Kidney (tissue), 14 donors: ENCODE measurements around the gene SMIM35. TPM values are rescaled to one million over a fixed set of nuclear protein-coding genes. Genes with fewer than 3 reads are reported as not detected.

Experiments
- DNase-seq, 5 donors: peaks; one replicate each; pipeline ENCODE4 v3.0.0-alpha.2; 2013 to 2020
- FAIRE-seq: peaks from 2 replicates; lab custom pipeline; 2012; peaks lifted over from hg19 to GRCh38; lab: Jason Lieb, UNC
- H3K27ac ChIP-seq, 2 donors: one replicate each; pipeline ENCODE4 v1.7.0; 2013; ENCODE audit warnings: low read depth in 2 of 2, low read length in 2 of 2, inconsistent platforms in 1 of 2
- H3K27me3 ChIP-seq: one replicate; pipeline ENCODE4 v1.7.1; 2013; ENCODE audit warnings: low read length, inconsistent platforms; ENCODE audit not compliant: control insufficient read depth, insufficient read depth
- H3K36me3 ChIP-seq, 3 donors: one replicate each; pipeline versions ENCODE4 v1.7.0 to v1.7.1; 2013; ENCODE audit warnings: low read length in 3 of 3, control low read depth in 1 of 3, inconsistent platforms in 1 of 3; ENCODE audit not compliant: insufficient read depth in 3 of 3, control insufficient read depth in 2 of 3
- H3K4me1 ChIP-seq, 3 donors: one replicate each; pipeline versions ENCODE4 v1.7.0 to v1.7.1; 2013; ENCODE audit warnings: low read length in 3 of 3, inconsistent platforms in 1 of 3, low read depth in 1 of 3; ENCODE audit not compliant: control insufficient read depth in 2 of 3, insufficient read depth in 2 of 3
- H3K4me3 ChIP-seq, 3 donors: one replicate each; pipeline versions ENCODE4 v1.7.0 to v1.8.1; 2013; ENCODE audit warnings: low read length in 3 of 3, control low read depth in 1 of 3, inconsistent platforms in 1 of 3
- H3K9ac ChIP-seq, 3 donors: one replicate each; pipeline versions ENCODE4 v1.7.0 to v1.7.1; 2013; ENCODE audit warnings: low read length in 3 of 3, control low read depth in 1 of 3, inconsistent platforms in 1 of 3
- H3K9me3 ChIP-seq, 3 donors: one replicate each; pipeline versions ENCODE4 v1.7.0 to v1.7.1; 2013; ENCODE audit warnings: low read length in 3 of 3, control low read depth in 1 of 3, inconsistent platforms in 1 of 3; ENCODE audit not compliant: control insufficient read depth in 2 of 3, insufficient read depth in 1 of 3
- intact Hi-C: fragments of 100-400 bp; cut with DNase I; formaldehyde crosslinking; loops from one replicate; pipeline ENCODE4 v1.11.1; 2022
- polyA plus RNA-seq: library from polyadenylated mRNA; stranded (reverse); fragments of 350-450 nt; fragmentation: Illumina TruSeq; extraction: RNeasy Lipid Tissue Mini Kit (QIAGEN cat#74804); gene quantifications from one replicate; pipeline ENCODE4 v1.2.3, GENCODE V29; 2014; ENCODE audit warnings: low read depth, low replicate concordance; ENCODE audit not compliant: insufficient read depth
- total RNA-seq: library from RNA; stranded (reverse); fragmentation: NEBNext Ultra II Directional; extraction: Animal tissue kit (Norgen Biotek cat#: 25700); gene quantifications from one replicate; pipeline ENCODE4 v1.2.1, GENCODE V29; 2021
- TF ChIP-seq, protein P1 (sequence below): IDR thresholded peaks from 3 replicates; pipeline ENCODE4 v1.5.1; 2012; ENCODE audit warnings: mild to moderate bottlenecking, moderate library complexity, borderline replicate concordance; ENCODE audit not compliant: insufficient read depth; ENCODE audit errors: extremely low read depth
- donor health status: control.
- donor health status: control.
- donor health status: control.
- donor health status: control.
- donor health status: control.
- donor health status: DM: yes; HTN: yes; CAD: no.
- donor health status: Normal renal cell carcinoma (clear cell type).

The SMIM35 gene
- total and polyA plus RNA-seq, 2 donors from 2014 or later: 0.80 TPM; not detected in 1

DNA sequence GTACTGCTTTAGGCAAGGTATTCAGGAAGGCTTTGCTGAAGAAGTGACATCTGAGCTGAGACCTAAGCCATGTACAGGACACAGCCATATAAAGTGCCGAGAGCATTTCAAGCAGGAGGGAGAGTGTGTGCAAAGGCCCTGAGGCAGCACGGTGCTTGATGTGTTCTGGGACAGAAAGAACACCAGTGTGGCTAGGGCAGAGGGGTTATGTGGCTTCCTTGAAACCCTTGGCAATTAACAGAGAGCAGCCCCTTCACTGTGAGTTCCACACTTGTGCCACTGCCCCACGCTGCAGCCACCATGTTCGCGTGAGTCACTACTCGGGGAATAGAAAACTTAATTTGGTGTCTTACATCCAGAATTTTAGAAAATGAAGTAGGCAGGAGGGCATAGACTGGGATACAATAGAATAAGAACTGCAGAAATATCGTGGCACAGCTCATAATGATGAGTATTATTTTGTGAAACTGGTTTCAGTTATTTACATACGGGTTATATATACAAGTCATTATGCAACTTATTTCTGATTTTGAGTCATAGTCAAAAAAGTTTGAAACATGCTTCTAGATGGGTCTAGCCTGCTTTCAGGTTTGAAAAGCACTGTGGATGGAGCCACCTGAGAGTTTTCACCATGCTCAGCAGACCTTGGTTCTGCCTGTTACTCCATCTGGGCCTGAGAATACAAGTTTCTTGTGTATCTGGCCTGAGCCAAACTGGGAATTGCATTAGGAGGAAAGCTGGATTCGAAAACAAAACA lies 88.8 kb downstream of the SMIM35 start:
- no peak overlapping the region for H3K9ac ChIP-seq
- DNase-seq (no peak), FAIRE-seq (no peak)
- no peak overlapping the region for H3K27ac ChIP-seq
- H3K9me3 ChIP-seq: no peaks in the 10 kb centered on the region
- H3K27me3 ChIP-seq: no peaks in the 10 kb centered on the region
- TF ChIP-seq, protein P1, sequence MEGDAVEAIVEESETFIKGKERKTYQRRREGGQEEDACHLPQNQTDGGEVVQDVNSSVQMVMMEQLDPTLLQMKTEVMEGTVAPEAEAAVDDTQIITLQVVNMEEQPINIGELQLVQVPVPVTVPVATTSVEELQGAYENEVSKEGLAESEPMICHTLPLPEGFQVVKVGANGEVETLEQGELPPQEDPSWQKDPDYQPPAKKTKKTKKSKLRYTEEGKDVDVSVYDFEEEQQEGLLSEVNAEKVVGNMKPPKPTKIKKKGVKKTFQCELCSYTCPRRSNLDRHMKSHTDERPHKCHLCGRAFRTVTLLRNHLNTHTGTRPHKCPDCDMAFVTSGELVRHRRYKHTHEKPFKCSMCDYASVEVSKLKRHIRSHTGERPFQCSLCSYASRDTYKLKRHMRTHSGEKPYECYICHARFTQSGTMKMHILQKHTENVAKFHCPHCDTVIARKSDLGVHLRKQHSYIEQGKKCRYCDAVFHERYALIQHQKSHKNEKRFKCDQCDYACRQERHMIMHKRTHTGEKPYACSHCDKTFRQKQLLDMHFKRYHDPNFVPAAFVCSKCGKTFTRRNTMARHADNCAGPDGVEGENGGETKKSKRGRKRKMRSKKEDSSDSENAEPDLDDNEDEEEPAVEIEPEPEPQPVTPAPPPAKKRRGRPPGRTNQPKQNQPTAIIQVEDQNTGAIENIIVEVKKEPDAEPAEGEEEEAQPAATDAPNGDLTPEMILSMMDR: no peak
- intact Hi-C loops: no loop called here
- peaks cover 0 to 9% (median 4%) of the 10 kb centered on the region in 3 donors for H3K4me1 ChIP-seq
- no peak overlapping the region for H3K4me3 ChIP-seq
- H3K36me3 ChIP-seq: no peaks in the 10 kb centered on the region

DNA sequence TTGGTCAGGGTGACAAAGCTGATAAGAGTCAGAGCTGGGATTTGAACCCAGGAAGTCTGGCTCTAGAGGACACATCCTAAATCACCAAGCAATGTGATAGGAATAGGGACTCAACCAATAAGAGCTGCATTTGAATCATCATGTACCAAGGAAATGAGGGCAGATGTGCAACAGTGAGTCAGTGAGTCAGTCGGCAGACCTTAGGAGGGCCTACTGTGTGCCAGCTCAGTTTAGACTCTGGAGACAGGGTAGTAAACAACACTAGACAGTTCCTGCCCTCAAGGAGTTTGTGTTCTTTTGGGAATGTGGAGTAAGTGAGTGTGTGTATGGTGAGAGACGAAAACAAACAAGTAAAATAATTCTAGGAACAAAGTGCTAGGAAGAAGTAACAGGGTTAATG lies 89.4 kb downstream of the SMIM35 start:
- Histone ChIP-seq H3K36me3 (no peaks in the 10 kb centered on the region), H3K27me3 (no peaks in the 10 kb centered on the region), H3K9me3 (no peaks in the 10 kb centered on the region), H3K27ac (no peak overlapping the region), H3K4me1 (peaks cover 0 to 9% (median 4%) of the 10 kb centered on the region in 3 donors), H3K9ac (no peak overlapping the region), H3K4me3 (no peak overlapping the region)
- FAIRE-seq: no peak
- intact Hi-C loops: no loop called here
- TF ChIP-seq, protein P1: no peak
- DNase-seq: no peak

DNA sequence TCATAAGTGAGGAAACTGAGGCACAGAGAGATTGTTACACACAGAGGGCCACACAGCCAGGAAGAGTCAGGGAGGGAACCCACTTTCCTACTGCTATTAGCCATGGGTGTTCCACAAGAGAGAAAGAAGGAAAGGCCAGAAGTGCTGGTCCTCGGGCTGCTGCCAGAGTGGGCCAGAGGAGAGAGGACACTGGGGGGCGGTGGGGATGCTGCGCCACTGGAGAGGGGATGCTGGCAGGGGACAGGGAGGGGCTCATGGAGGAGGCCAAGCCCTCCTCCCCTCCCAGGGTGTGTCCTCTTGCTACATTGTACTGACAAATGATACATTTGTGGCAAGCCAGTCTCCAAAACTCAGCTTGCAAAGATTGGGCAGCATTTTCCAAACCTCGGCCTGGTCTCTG lies 90.7 kb downstream of the SMIM35 start:
- Histone ChIP-seq H3K9ac (no peak overlapping the region), H3K27ac (no peak overlapping the region), H3K27me3 (no peaks in the 10 kb centered on the region), H3K4me3 (no peak overlapping the region), H3K9me3 (no peaks in the 10 kb centered on the region), H3K36me3 (no peaks in the 10 kb centered on the region), H3K4me1 (peaks cover 0 to 9% (median 4%) of the 10 kb centered on the region in 3 donors)
- FAIRE-seq (no peak), DNase-seq (no peak)
- TF ChIP-seq, protein P1: no peak
- intact Hi-C loops: no loop called here

DNA sequence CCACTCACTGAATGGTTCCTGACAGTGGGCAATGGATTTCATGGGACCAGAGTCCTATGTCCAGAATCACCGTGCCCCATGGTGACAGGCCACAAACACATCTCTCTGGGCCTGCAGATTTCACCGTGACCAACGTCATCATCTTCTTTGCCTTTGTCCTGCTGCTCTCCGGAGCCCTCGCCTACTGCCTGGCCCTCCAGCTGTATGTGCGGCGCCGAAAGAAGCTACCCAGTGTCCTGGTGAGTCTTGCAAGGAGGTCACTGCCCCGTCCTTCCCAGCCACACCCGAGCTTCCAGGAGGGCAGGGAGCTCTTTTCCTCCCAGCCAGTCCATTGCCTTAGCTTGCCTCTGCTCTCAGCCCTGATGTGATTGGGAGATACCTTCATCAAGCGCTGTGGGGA lies 91.3 kb downstream of the SMIM35 start:
- intact Hi-C loops: no loop called here
- TF ChIP-seq, protein P1: no peak
- no peaks in the 10 kb centered on the region for H3K27me3 ChIP-seq
- H3K27ac ChIP-seq: no peak overlapping the region
- no peak for FAIRE-seq
- no peak overlapping the region for H3K4me3 ChIP-seq
- no peak overlapping the region for H3K9ac ChIP-seq
- no peaks in the 10 kb centered on the region for H3K36me3 ChIP-seq
- peaks cover 0 to 9% (median 4%) of the 10 kb centered on the region in 3 donors for H3K4me1 ChIP-seq
- DNase-seq: no peak
- no peaks in the 10 kb centered on the region for H3K9me3 ChIP-seq
